HG03575 (cell line): ENCODE data around the gene VTN.

Experiments
- ATAC-seq: cut with Tn5 transposase; IDR thresholded peaks from one replicate; pipeline ENCODE4 v1.9.1; 2021; ENCODE audit not compliant: unreplicated experiment, insufficient number of reproducible peaks, low FRiP score; ENCODE audit errors: extremely low read depth

Gene VTN

GRCh38 chr17:28396635-28397239, 26.6 kb upstream of the VTN start:
- no peak for ATAC-seq

GRCh38 chr17:28395968-28396367, 25.9 kb upstream of the VTN start:
- ATAC-seq, result no peak

GRCh38 chr17:28395426-28395825, 25.3 kb upstream of the VTN start:
- no peak for ATAC-seq

- ATAC-seq, result no peak
These were observed 24.4 kb upstream of the VTN start for GRCh38 chr17:28394337-28395116.

- ATAC-seq, result no peak
These were observed 22.4 kb upstream of the VTN start for GRCh38 chr17:28392491-28392890.

GRCh38 chr17:28391401-28391800, 21.3 kb upstream of the VTN start:
- no peak for ATAC-seq

- no peak for ATAC-seq
These were observed 20.9 kb upstream of the VTN start for GRCh38 chr17:28390984-28391383.

GRCh38 chr17:28390563-28390962, 20.5 kb upstream of the VTN start:
- ATAC-seq, result no peak

- ATAC-seq, result no peak
These were observed 20.0 kb upstream of the VTN start for GRCh38 chr17:28390141-28390540.

- ATAC-seq, result no peak
These were observed 18.0 kb upstream of the VTN start for GRCh38 chr17:28388106-28388505.

GRCh38 chr17:28386391-28386790, 16.3 kb upstream of the VTN start:
- no peak for ATAC-seq

GRCh38 chr17:28385406-28385805, 15.3 kb upstream of the VTN start:
- ATAC-seq, result no peak

GRCh38 chr17:28385037-28385400, 14.9 kb upstream of the VTN start:
- ATAC-seq, result no peak

GRCh38 chr17:28384281-28385036, 14.4 kb upstream of the VTN start:
- no peak for ATAC-seq

GRCh38 chr17:28381141-28381825, 11.2 kb upstream of the VTN start:
- ATAC-seq, result no peak

- ATAC-seq, result no peak
These were observed 10.0 kb upstream of the VTN start for GRCh38 chr17:28379814-28380801.

GRCh38 chr17:28372945-28373274, 2.8 kb upstream of the VTN start:
- no peak for ATAC-seq

GRCh38 chr17:28372203-28372944, 2.3 kb upstream of the VTN start:
- ATAC-seq, result no peak
